GM18498 (cell line): ENCODE data around the gene UVRAG.
"Not testable (repeated sequence)": the region's sequence is repeated elsewhere in the genome, so short reads cannot be mapped to it uniquely, and the experiment has no call there.

ENCODE experiments used
- ATAC-seq: cut with Tn5 transposase; IDR thresholded peaks from one replicate; pipeline ENCODE4 v1.9.1; 2021; ENCODE audit warnings: mild to moderate bottlenecking, moderate library complexity; ENCODE audit not compliant: unreplicated experiment

UVRAG gene

DNA sequence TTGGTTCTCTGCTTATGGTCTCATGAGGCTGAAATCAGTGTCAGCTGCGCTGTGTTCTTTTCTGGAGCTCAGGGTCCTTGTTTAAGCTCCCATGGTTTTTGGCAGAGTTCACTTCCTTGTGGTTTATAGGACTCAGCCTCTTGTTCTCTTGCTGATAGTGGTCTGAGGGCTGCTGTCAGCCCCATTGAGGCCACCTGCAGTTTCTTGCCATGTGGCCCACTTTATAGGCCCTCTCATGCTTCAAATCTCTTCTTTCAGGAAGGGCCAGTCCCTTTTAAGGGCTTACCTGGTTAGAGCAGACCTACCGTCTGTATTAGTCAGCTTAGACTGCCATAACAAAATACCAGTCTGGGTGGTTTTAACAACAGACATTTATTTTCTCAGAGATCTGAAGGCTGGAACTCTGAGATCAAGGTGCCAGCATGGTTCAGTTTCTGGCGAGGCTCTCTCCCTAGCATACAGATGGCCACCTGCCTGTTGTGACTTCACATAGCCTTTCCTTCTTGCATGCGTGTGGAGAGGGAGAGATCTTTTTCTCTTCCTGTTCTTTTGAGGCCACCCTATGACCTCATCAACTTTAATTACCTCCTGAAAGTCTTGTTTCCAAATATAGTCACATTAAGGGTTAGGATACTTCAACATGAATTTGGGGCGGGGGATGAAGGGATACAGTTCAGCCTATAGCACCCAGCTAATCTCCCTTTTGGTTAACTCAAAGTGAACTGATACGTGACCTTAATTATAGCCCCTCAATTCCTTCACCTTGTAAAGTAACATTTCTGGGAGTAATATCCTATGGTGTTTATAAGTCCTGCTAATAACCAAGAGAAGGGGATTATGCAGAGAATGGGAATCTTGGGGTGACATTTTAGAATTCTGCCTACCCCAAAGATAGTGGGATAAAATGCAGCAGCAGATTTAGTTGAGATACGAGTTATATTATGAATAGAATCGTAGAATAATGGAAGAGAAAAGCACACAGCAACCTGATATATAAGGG lies 131.8 kb downstream of the UVRAG start:
- ATAC-seq: peak; percentile 43

DNA sequence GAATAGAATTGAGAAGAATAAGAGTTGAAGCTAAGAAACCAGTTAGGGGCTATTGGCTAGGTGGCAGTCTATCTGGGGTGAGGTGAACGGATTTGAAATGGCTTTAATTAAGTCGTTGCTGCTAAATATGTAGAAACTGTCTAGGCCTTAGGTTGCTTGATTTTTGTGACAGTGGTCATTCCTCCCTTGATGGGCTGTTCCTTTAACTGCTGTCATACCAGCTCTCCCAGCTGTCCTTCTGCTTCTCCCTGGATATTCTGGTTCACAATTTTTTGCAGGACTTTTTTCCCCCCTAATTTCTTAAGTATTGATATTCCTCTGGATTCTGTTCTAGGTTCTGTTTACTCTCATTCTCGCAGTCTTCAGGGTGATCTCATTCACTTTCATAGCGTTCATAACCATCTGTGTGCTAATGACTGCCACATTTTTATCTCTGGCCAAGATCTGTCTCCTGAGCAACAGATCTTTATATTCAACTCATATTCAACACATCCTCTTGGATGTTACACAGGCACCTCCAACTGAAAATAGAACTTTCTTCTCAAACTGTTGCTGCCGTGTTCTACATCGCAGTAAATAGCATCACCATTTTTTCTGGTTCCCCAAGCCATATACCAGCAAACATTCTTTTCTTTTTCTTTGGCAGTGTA lies 134.1 kb downstream of the UVRAG start:
- no peak for ATAC-seq

- no peak for ATAC-seq
These were observed 135.1 kb downstream of the UVRAG start for GRCh38 chr11:75950141-75950540.

- no peak for ATAC-seq
These were observed 139.0 kb downstream of the UVRAG start for GRCh38 chr11:75954039-75954438.

DNA sequence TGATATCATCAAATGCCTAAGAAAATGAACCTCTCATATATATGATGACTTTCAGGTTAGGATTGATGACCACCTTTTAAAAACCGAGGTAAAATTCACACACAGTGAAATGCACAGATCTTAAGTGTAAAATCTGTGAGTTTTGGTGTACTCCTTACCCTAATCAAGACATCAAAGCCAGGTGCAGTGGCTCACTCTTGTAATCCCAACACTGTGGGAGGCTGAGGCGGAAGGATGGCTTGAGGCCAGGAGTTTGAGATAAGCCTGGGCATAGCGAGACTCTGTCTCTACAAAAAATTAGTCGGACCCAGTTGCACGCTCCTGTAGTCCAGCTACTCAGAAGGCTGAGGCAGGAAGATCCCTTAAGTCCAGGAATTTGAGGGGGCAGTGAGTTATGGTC lies 140.4 kb downstream of the UVRAG start:
- ATAC-seq: no peak

DNA sequence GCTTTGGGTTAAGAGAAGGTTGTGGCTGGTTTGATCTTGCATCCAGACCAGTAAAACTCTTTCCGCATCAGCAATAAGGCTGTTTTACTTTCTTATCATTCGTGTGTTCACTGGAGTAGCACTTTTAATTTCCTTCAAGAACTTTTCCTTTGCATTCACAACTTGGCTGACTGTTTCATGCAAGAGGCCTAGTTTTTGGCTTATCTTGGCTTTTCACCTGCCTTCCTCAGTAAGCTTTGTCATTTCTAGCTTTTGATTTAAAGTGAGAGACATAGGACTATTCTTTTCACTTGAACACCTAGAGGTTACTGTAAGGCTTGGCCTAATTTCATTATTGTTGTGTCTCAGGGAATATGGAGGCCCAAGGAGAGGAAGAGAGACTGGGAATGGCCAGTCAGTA lies 144.5 kb downstream of the UVRAG start:
- ATAC-seq: no peak

DNA sequence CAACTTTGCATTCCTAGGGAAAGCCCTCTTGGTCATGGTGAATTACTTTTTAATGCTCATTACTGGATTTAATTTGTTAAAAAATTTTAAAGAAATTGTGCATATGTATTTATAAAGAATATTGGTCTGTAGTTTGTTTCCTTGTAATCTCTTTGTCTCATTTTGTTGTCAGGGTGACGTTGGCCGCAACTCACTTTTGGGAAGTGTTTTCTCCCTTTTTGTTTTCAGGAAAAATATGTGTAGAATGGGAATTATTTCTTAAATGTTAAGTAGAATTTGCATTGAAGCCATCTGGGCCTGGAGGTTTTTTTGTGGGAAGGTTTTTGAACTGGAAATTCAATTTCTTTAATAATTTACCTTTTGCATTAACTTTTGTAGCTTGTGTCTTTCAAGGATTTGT lies 149.1 kb downstream of the UVRAG start:
- no peak for ATAC-seq

GRCh38 chr11:75966537-75967287 lies 151.7 kb downstream of the UVRAG start:
- ATAC-seq: no peak

DNA sequence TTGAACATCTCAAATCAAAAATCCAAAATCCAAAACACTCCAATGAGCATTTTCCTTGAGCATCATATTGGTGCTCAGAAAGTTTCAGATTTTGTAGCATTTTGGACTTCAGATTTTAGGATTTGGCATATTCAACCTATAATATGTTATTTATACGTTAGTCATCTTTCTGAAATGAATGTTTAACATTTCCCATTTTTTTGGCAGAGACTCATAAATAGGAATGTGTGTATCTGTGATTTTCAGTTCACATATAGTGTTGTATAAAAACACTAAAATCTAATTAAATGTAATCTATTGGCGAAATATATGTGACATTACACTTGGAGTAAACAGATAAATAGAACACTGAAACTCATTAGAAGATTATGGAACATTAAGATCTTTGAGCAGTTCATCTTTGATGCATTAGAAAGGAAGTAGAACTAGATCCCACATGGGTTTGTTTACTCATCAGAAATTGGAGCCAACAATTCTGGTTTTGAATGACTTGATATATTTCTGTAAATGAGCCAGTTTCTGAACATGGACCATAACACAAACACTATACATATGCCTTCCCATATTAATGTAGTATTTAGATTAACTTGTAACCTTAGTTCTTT lies 153.1 kb downstream of the UVRAG start:
- ATAC-seq: no peak

GRCh38 chr11:75969626-75970308 lies 154.8 kb downstream of the UVRAG start:
- no peak for ATAC-seq

GRCh38 chr11:75973710-75974109 lies 158.7 kb downstream of the UVRAG start:
- ATAC-seq: not testable (repeated sequence)

DNA sequence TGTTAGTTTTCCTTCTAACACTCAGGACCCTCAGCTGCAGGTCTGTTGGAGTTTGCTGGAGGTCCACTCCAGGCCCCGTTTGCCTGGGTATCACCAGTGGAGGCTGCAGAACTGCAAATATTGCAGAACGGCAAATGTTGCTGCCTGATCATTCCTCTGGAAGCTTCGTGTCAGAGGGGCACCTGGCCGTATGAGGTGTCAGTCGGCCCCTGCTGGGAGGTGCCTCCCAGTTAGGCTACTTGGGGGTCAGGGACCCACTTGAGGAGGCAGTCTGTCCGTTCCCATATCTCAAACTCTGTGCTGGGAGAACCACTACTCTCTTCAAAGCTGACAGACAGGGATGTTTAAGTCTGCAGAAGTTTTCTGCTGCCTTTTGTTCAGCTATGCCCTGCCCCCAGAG lies 164.1 kb downstream of the UVRAG start:
- not testable (repeated sequence) for ATAC-seq

DNA sequence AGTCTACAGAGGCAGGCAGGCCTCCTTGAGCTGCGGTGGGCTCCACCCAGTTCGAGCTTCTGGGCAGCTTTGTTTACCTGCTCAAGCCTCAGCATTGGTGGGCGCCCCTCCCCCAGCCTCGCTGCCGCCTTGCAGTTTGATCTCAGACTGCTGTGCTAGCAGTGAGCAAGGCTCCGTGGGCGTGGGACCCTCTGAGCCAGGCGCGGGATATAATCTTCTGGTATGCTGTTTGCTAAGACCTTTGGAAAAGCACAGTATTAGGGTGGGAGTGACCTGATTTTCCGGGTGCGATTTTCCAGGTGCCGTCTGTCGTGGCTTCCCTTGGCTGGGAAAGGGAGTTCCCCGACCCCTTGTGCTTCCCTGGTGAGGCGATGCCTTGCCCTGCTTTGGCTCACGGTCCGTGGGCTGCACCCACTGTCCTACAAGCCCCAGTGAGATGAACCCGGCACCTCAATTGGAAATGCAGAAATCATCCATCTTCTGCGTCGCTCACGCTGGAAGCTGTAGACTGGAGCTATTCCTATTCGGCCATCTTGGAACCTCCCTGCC lies 164.5 kb downstream of the UVRAG start:
- ATAC-seq: not testable (repeated sequence)

GRCh38 chr11:75980031-75980430 lies 165.0 kb downstream of the UVRAG start:
- ATAC-seq: no peak

DNA sequence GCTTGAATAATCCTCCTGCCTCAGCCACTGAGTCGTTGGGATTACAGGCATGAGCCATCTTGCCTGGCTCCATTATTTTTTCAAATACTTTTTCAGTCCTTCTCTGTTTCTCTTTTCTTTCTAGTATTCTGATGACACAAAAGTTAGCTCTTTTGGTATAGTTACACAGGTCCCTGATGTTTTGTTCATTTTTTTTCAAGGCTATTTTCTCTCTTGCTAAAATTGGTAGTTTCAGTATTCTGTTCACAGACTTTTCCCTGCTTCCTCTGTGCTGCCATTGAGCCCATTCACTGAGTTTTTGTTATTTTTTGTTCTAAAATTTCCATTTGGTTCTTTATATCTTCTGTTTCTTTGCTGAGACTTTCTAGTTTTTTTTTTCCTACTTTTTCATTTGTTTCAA lies 166.5 kb downstream of the UVRAG start:
- ATAC-seq: peak; percentile 38

DNA sequence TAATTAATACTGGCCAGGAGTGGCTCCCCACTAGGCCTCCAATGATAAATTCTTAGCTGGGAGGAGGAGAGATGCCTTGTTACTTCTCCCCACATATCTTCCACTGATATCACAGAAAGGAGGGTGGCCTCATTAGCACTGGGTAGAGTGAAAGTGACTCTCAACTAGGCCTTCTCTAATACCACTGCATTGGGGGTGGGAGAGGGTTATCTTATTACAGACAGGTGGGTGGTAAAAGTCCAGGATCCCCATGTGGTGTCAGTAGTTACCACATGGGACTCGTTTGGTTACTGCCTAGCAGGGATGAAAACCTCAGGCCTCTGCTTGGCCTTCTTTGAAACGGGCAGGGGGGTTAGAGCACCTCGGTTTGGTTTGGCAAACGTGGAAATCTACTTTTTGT lies 167.3 kb downstream of the UVRAG start:
- no peak for ATAC-seq

DNA sequence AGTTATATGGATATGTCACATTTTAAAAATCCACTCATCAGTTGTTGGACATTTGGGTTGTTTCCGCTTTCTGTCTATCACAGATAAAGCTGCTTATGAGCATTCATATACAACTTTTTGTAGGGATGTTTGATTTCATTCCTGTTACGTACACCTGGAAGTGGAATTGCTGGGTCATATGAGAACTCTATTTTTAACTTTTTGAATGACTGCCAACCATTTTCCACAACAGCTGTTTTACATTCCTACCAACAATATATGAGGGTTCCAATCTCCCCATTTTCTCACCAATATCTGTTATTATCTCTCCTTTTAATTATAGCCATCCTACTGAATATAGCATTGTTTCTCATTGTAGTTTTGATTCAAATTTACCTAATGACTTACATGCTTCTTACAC lies 172.0 kb downstream of the UVRAG start:
- ATAC-seq: no peak

DNA sequence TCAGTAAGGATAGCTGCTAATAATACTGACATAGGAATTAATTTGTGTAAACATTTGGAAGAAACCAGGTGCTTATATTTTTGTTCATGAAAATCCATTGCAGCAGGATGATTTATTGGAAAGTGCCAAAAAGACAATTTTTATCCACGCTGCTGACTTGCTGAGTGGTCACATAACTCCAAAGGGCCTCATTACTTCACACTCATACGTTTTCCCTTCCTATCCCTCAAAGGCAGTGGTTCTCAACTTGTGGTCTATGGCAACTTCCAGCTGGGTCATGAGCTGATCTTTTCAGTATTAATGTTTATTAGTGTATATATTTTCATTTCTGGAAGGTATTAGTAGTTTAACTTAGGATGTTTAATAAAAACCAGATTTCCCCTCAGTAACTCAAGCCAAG lies 178.1 kb downstream of the UVRAG start:
- no peak for ATAC-seq

DNA sequence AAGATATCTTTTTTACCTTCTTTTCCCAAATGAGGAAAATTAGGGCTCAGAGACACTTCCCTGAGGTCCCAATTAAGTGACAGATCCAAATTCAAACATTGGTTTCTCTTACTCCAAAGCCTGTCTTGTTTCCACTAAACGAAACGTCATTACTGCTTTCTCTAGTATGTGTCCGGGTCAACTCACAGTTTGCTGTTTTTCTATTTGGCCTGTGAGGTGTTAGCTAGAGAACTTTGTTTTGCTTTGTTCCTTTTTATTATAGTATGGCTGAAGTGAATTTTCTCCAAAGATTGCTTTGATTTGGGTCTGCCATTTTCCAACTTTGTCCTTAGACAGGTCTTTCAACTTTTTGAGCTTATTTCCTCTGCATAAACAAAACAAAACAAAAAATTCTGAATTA lies 179.6 kb downstream of the UVRAG start:
- ATAC-seq: no peak
